ENCODE data around the gene MORC2. TPM values are rescaled to one million over a fixed set of nuclear protein-coding genes. Genes with fewer than 3 reads are reported as not detected.
A peak's percentile ranks its signal among the peaks of the same experiment; 100 is the strongest.

MORC2 gene
- total and polyA plus RNA-seq, 12 donors = 13.9 to 60.1 (median 18.6) TPM

DNA sequence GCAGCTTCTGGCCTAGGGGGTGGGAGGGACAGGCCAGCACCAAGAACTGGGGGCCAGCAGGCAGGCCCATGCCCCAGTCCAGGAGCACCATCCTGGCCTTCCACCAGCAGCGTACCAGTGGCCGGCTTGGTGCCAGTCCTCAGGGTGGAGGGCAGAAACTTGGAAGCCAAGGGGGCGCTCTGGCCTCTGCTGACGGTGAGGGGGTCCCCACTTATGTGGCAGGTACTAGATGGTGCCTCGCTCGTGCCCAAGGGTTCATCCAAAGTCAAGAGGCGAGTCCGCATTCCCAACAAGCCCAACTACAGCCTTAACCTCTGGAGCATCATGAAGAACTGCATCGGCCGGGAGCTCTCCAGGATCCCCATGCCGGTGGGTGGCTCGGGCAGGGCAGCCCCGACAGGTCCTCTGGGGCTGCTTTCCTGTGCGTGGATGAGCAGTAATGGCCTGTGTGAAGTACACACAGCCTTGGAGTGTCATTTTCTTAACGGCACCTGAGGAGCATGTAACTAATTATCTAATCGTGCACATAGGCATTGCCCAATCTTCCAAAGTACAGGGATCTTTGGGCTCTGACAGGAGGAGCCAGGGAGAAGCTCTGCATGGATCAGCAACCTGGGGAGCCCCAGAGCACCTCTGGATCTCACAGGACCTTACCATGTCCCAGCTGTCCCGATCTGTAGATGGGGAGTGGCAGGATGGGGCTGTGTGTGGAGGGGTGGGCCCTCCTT lies 79.1 kb downstream of the MORC2 start:
- Histone ChIP-seq H3K27me3 (no peaks in the 10 kb centered on the region), H3K4me3 (no peak overlapping the region), H3K4me1 (replicated peaks in 1 of 2) (no peaks in the 10 kb centered on the region), H3K36me3 (replicated peaks in 1 of 2) (peaks cover 0 to 8% of the 10 kb centered on the region in 2 donors), H3K9me3 (replicated peaks in 1 of 3) (no peaks in the 10 kb centered on the region), H3K27ac (no peak overlapping the region)
- WGBS, 4 donors = 88 to 94% (median 89%) methylated on average over 5 to 17 of the region's 17 CpGs
- no peak for TF ChIP-seq POLR2A (IDR thresholded peaks at IDR 0.05)
- TF ChIP-seq CTCF (IDR thresholded peaks at IDR 0.05) = no peak
- DNase-seq = peak in 2 of 7 donors; percentile 9 to 16
- intact Hi-C loops (cut with DNase I) = no loop called here

- WGBS, 4 donors = 86 to 98% (median 91%) methylated on average over 5 of the region's 5 CpGs
- Histone ChIP-seq H3K9me3 (replicated peaks in 1 of 3) (no peaks in the 10 kb centered on the region), H3K4me1 (replicated peaks in 1 of 2) (no peaks in the 10 kb centered on the region), H3K27ac (no peak overlapping the region), H3K4me3 (no peak overlapping the region), H3K27me3 (no peaks in the 10 kb centered on the region), H3K36me3 (replicated peaks in 1 of 2) (peaks cover 0 to 4% of the 10 kb centered on the region in 2 donors)
- no peak for TF ChIP-seq POLR2A (IDR thresholded peaks at IDR 0.05)
- TF ChIP-seq CTCF (IDR thresholded peaks at IDR 0.05) = no peak
- peak in 2 of 7 donors; percentile 4 to 11 for DNase-seq
- intact Hi-C loops (cut with DNase I) = no loop called here
Observed at GRCh38 chr22:30887861-30888260, 80.7 kb downstream of the MORC2 start.

DNA sequence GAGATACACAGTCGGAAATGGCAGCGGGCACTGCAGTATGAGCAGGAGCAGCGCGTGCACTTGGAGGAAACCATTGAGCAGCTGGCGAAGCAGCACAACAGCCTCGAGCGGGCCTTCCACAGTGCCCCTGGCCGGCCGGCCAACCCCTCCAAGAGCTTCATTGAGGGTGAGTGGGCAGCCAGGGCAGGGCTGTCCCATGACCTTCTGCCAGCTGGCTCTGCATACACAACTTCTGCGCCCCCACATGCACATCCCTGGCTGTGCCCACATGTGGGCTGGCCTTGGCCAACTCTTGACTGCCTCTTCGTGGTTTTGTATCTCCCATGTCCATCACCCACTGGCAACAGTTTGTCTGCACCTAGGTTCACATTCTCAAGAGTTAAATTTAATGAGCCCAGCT lies 81.1 kb downstream of the MORC2 start:
- Histone ChIP-seq H3K27ac (no peak overlapping the region), H3K27me3 (no peaks in the 10 kb centered on the region), H3K4me1 (replicated peaks in 1 of 2) (peaks cover 0 to 3% of the 10 kb centered on the region in 2 donors), H3K36me3 (replicated peaks in 1 of 2) (peaks cover 0 to 4% of the 10 kb centered on the region in 2 donors), H3K9me3 (replicated peaks in 1 of 3) (no peaks in the 10 kb centered on the region), H3K4me3 (no peak overlapping the region)
- no peak for DNase-seq
- 57 to 96% (median 95%) methylated on average over 1 to 11 of the region's 11 CpGs for WGBS, 4 donors
- TF ChIP-seq CTCF (IDR thresholded peaks at IDR 0.05) (no peak), POLR2A (IDR thresholded peaks at IDR 0.05) (no peak)
- intact Hi-C loops (cut with DNase I) = no loop called here

- Histone ChIP-seq H3K9me3 (replicated peaks in 1 of 3) (no peaks in the 10 kb centered on the region), H3K36me3 (replicated peaks in 1 of 2) (no peaks in the 10 kb centered on the region), H3K27ac (no peak overlapping the region), H3K27me3 (no peaks in the 10 kb centered on the region), H3K4me1 (replicated peaks in 1 of 2) (peaks cover 12 to 18% of the 10 kb centered on the region in 2 donors), H3K4me3 (no peak overlapping the region)
- TF ChIP-seq CTCF (IDR thresholded peaks at IDR 0.05) = no peak
- TF ChIP-seq POLR2A (IDR thresholded peaks at IDR 0.05) = no peak
- DNase-seq = peak in 3 of 7 donors; percentile 2 to 13 (median 3)
- intact Hi-C loops (cut with DNase I) = no loop called here
- WGBS, 4 donors = 89 to 98% (median 93%) methylated on average over 5 to 9 of the region's 9 CpGs
Observed at GRCh38 chr22:30885591-30885990, 83.0 kb downstream of the MORC2 start.

Data from adrenal gland (tissue), 12 donors.